ENCODE data around the gene MYH13. TPM values are rescaled to one million over a fixed set of nuclear protein-coding genes. Genes with fewer than 3 reads are reported as not detected.

MYH13 gene
- total RNA-seq, 2 experiments from 2014 or later, result not detected

DNA sequence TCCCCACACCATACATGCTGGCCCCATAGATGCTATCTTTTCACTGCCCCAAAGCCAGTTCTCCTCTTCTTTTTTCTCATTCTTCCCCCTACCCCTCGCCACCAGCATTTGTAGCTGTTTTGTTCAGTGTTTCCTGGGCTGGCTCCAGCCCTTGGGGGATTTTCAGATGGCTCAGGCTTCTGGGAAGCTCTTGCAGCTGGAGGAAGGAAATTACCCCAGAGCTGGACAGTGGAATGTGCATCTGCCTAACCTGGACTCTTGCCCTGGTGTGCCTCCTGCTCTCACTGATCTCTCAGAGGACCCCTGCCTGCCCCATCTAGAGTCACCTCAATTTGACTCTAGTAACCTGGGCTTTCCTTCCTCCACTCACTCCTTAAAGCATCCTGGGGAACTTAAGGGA is 82.8 kb downstream of the MYH13 start:
- Histone ChIP-seq H4K20me1 (ENCODE audit: insufficient read depth, low read length) (no peaks in the 10 kb centered on the region), H3K9me3 (ENCODE audit: low read length) (no peaks in the 10 kb centered on the region), H3K79me2 (ENCODE audit: insufficient read depth, low read depth, low read length) (no peaks in the 10 kb centered on the region), H3K36me3 (ENCODE audit: insufficient read depth, low read length) (no peaks in the 10 kb centered on the region), H3K9me2 (ENCODE audit: insufficient read depth, low read length) (no peaks in the 10 kb centered on the region), H3K27ac (ENCODE audit: low read depth, low read length, poor library complexity, severe bottlenecking) (no peak overlapping the region), H3K4me2 (ENCODE audit: low read length) (no peak overlapping the region), H3K4me3 (ENCODE audit: low read depth, low read length, poor library complexity, severe bottlenecking) (no peak overlapping the region), H2AFZ (ENCODE audit: low read length) (no peak overlapping the region), H3K4me1 (ENCODE audit: insufficient read depth, low read length, poor library complexity, severe bottlenecking) (no peaks in the 10 kb centered on the region)
- DNase-seq (ENCODE audit: low spot score), result no peak
- ChIA-PET POLR2A (interaction anchor here (0.7 to 0.8 kb wide), 2 partner anchors 12 kb away, joined by 3 read pairs; no protein-coding TSS in a partner anchor), CTCF (ENCODE audit: unreplicated experiment) (no interaction called here)
- TF ChIP-seq EZH2phosphoT487 (IDR thresholded peaks at IDR 0.05; ENCODE audit: borderline replicate concordance, low read depth, low read length), result no peak
- TF ChIP-seq, protein P1, sequence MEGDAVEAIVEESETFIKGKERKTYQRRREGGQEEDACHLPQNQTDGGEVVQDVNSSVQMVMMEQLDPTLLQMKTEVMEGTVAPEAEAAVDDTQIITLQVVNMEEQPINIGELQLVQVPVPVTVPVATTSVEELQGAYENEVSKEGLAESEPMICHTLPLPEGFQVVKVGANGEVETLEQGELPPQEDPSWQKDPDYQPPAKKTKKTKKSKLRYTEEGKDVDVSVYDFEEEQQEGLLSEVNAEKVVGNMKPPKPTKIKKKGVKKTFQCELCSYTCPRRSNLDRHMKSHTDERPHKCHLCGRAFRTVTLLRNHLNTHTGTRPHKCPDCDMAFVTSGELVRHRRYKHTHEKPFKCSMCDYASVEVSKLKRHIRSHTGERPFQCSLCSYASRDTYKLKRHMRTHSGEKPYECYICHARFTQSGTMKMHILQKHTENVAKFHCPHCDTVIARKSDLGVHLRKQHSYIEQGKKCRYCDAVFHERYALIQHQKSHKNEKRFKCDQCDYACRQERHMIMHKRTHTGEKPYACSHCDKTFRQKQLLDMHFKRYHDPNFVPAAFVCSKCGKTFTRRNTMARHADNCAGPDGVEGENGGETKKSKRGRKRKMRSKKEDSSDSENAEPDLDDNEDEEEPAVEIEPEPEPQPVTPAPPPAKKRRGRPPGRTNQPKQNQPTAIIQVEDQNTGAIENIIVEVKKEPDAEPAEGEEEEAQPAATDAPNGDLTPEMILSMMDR (conservative IDR thresholded peaks at IDR 0.05; ENCODE audit: low read length), result no peak
- intact Hi-C loops (cut with micrococcal nuclease; ENCODE audit: unreplicated experiment), result no loop called here
- BruUV-seq (replicated peaks), result no TSS peak

DNA sequence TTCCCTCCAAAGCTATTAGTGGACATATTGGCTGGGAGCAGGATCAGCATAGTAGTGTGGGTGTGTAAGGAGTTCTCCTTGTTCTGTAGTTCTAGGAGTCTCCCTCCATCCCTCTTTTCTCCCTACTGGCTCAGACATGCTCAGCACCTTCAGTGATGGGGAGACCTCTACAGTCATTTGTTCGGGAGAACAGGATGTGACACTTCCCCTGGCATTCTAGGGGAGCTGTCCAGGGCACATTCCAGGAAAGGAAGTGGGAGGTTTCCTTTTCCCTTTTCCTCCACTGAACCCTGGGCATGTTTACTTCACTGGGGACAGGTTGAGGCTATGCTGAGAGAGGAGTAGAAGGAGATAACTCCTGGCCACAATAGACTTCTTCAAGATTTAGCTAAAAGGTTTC is 86.5 kb downstream of the MYH13 start:
- CTCF ChIA-PET (ENCODE audit: unreplicated experiment), result no interaction called here
- intact Hi-C loops (cut with micrococcal nuclease; ENCODE audit: unreplicated experiment), result no loop called here
- H3K4me3 ChIP-seq (ENCODE audit: low read depth, low read length, poor library complexity, severe bottlenecking), result no peak overlapping the region
- H2AFZ ChIP-seq (ENCODE audit: low read length), result no peak overlapping the region
- no peak for TF ChIP-seq EZH2phosphoT487 (IDR thresholded peaks at IDR 0.05; ENCODE audit: borderline replicate concordance, low read depth, low read length)
- TF ChIP-seq, protein P1 (conservative IDR thresholded peaks at IDR 0.05; ENCODE audit: low read length), result no peak
- no peaks in the 10 kb centered on the region for H3K9me2 ChIP-seq (ENCODE audit: insufficient read depth, low read length)
- no peaks in the 10 kb centered on the region for H3K4me1 ChIP-seq (ENCODE audit: insufficient read depth, low read length, poor library complexity, severe bottlenecking)
- no peaks in the 10 kb centered on the region for H3K79me2 ChIP-seq (ENCODE audit: insufficient read depth, low read depth, low read length)
- H3K4me2 ChIP-seq (ENCODE audit: low read length), result no peak overlapping the region
- H3K9me3 ChIP-seq (ENCODE audit: low read length), result no peaks in the 10 kb centered on the region
- POLR2A ChIA-PET, result no interaction called here
- no TSS peak for BruUV-seq (replicated peaks)
- DNase-seq (ENCODE audit: low spot score), result no peak
- H3K36me3 ChIP-seq (ENCODE audit: insufficient read depth, low read length), result no peaks in the 10 kb centered on the region
- no peak overlapping the region for H3K27ac ChIP-seq (ENCODE audit: low read depth, low read length, poor library complexity, severe bottlenecking)
- no peaks in the 10 kb centered on the region for H4K20me1 ChIP-seq (ENCODE audit: insufficient read depth, low read length)

DNA sequence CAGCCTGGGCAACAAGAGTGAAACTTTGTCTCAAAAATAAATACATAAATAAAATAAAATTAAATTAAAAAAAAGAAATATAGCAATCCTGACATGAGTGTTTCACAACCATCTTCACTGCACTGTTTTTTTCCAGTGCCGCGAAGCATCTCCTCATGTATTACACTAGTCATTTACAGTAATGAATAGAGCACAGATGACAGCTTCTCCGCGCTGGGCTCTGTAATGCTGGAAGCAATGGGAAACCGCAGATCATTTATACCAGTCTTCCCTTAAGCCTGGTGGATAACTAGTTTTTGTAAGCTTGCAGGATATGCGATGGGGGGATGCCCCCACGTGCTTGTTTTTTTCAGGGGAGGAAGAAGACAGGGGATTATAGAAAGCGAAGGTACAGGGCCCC is 86.9 kb downstream of the MYH13 start:
- Histone ChIP-seq H4K20me1 (ENCODE audit: insufficient read depth, low read length) (no peaks in the 10 kb centered on the region), H2AFZ (ENCODE audit: low read length) (no peak overlapping the region), H3K36me3 (ENCODE audit: insufficient read depth, low read length) (no peaks in the 10 kb centered on the region), H3K4me3 (ENCODE audit: low read depth, low read length, poor library complexity, severe bottlenecking) (no peak overlapping the region), H3K79me2 (ENCODE audit: insufficient read depth, low read depth, low read length) (no peaks in the 10 kb centered on the region), H3K9me3 (ENCODE audit: low read length) (no peaks in the 10 kb centered on the region), H3K27ac (ENCODE audit: low read depth, low read length, poor library complexity, severe bottlenecking) (no peak overlapping the region), H3K9me2 (ENCODE audit: insufficient read depth, low read length) (no peaks in the 10 kb centered on the region), H3K4me2 (ENCODE audit: low read length) (no peak overlapping the region), H3K4me1 (ENCODE audit: insufficient read depth, low read length, poor library complexity, severe bottlenecking) (no peaks in the 10 kb centered on the region)
- no TSS peak for BruUV-seq (replicated peaks)
- no peak for TF ChIP-seq EZH2phosphoT487 (IDR thresholded peaks at IDR 0.05; ENCODE audit: borderline replicate concordance, low read depth, low read length)
- TF ChIP-seq, protein P1 (conservative IDR thresholded peaks at IDR 0.05; ENCODE audit: low read length), result no peak
- intact Hi-C loops (cut with micrococcal nuclease; ENCODE audit: unreplicated experiment), result no loop called here
- DNase-seq (ENCODE audit: low spot score), result no peak
- CTCF ChIA-PET (ENCODE audit: unreplicated experiment), result no interaction called here
- POLR2A ChIA-PET, result no interaction called here
